Measurements from ENCODE around the gene PQBP1.

Gene PQBP1

GRCh38 chrX:48893556-48894348 lies 4.0 kb upstream of the PQBP1 start:
- no peak for DNase-seq (ENCODE audit: low read depth, low spot score)
- TF ChIP-seq CTCF (IDR thresholded peaks at IDR 0.05; ENCODE audit: low read depth, low read length), result no peak
- in situ Hi-C loops (cut with HindIII; ENCODE audit: low sequenced_read_pairs), result no loop called here
- H3K4me3 ChIP-seq (ENCODE audit: low read depth, low read length), result no peak overlapping the region

DNA sequence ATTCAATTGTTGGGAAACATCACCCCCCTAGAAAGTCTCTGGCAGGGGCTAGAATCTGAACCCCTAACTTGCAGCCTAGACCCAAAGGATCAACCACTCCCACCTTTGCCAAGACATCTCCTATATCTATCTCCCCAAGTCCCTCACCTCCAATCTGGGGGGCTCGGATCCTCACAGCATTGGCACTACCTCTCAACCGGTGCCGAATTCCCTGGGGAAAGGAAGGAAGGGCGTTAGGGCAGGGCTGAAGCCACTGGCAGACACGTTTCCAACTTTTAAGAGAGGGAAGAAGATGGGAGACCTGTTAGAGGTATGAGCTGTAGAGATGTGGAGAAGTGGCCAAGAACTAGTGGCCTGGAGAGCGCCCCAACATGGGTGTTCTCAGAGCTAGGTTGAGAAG lies 2.8 kb upstream of the PQBP1 start:
- TF ChIP-seq CTCF (IDR thresholded peaks at IDR 0.05; ENCODE audit: low read depth, low read length), result no peak
- no peak for DNase-seq (ENCODE audit: low read depth, low spot score)
- no peak overlapping the region for H3K4me3 ChIP-seq (ENCODE audit: low read depth, low read length)
- in situ Hi-C loops (cut with HindIII; ENCODE audit: low sequenced_read_pairs), result no loop called here

GRCh38 chrX:48896611-48897011 lies 1.1 kb upstream of the PQBP1 start:
- TF ChIP-seq CTCF (IDR thresholded peaks at IDR 0.05; ENCODE audit: low read depth, low read length), result no peak
- in situ Hi-C loops (cut with HindIII; ENCODE audit: low sequenced_read_pairs), result no loop called here
- H3K4me3 ChIP-seq (ENCODE audit: low read depth, low read length), result peak overlapping the region; percentile 70
- no peak for DNase-seq (ENCODE audit: low read depth, low spot score)

- peak; percentile 73 for DNase-seq (ENCODE audit: low read depth, low spot score)
- in situ Hi-C loops (cut with HindIII; ENCODE audit: low sequenced_read_pairs), result no loop called here
- H3K4me3 ChIP-seq (ENCODE audit: low read depth, low read length), result peak overlapping the region; percentile 70
- no peak for TF ChIP-seq CTCF (IDR thresholded peaks at IDR 0.05; ENCODE audit: low read depth, low read length)
Measured at GRCh38 chrX:48897157-48897624, 539 bp upstream of the PQBP1 start.

- no peak overlapping the region for H3K4me3 ChIP-seq (ENCODE audit: low read depth, low read length)
- in situ Hi-C loops (cut with HindIII; ENCODE audit: low sequenced_read_pairs), result no loop called here
- no peak for DNase-seq (ENCODE audit: low read depth, low spot score)
Measured at GRCh38 chrX:48899078-48899410, 1.3 kb downstream of the PQBP1 start.

DNA sequence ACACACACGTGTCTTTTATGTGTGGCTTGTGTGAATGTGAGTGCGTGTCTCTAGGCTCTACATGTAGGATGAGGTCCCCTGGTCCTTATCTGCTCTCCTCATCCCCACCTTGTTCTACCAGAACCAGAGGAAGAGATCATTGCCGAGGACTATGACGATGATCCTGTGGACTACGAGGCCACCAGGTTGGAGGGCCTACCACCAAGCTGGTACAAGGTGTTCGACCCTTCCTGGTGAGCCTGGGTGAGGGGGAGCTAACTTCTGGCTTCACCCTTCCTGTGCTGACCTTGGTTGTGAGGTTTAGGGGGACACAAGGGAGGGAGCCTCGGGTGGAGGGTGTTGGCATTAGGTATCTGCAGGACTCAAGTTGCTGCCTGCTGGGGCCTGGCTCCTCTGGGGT lies 3.3 kb downstream of the PQBP1 start:
- in situ Hi-C loops (cut with HindIII; ENCODE audit: low sequenced_read_pairs), result no loop called here
- no peak overlapping the region for H3K4me3 ChIP-seq (ENCODE audit: low read depth, low read length)
- DNase-seq (ENCODE audit: low read depth, low spot score), result no peak
- TF ChIP-seq CTCF (IDR thresholded peaks at IDR 0.05; ENCODE audit: low read depth, low read length), result no peak

More at GRCh38 chrX:48899078-48899410, 1.3 kb downstream of the PQBP1 start:
- TF ChIP-seq CTCF (IDR thresholded peaks at IDR 0.05; ENCODE audit: low read depth, low read length), result no peak

Data from astrocyte of the spinal cord (primary cell).